DMS53 (cell line): ENCODE measurements around the gene ZDHHC3.

Experiments
- DNase-seq: peaks from one replicate; lab custom pipeline; 2025; lab: John Stamatoyannopoulos, UW

Gene ZDHHC3, protein sequence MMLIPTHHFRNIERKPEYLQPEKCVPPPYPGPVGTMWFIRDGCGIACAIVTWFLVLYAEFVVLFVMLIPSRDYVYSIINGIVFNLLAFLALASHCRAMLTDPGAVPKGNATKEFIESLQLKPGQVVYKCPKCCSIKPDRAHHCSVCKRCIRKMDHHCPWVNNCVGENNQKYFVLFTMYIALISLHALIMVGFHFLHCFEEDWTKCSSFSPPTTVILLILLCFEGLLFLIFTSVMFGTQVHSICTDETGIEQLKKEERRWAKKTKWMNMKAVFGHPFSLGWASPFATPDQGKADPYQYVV

DNA sequence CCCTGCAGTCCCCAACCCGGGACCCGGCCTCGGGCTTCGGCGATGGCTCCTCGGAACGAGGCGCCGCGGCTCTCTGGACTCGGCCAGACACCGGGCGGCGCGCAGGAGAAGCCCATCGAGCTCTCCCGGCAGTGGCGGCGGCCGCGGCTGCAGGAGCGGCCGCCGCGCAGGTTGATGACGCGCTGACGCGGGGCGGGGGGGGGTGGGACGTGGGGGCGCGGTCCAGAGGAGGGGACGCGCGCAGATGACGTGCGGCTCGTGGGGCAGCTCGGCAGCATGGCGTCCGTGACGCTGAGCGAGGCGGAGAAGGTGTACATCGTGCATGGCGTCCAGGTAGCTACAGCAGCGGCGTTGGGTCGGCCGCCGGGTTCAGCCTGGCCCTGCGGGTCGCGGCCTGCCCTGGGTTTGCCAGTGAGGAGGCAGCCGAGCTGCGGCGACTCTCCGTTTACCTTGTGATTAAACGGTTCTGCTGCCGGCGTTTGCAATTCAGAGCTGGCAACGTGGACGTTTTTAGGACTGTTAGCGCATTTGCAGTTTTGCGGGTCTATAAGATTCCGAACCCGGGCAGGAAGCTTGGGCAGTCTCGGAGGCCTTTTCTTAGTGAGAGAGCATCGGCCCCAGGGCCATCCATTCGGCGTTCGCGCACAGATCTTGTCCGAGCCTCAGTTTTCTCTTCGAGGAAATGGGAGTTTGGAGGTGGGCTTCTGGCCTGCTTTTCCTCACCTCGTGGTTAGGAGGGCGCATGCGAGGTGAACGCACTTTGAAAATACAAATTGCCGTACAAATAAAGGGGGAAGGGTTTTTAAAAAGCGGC is at the start of gene ZDHHC3, which contains the start of gene EXOSC7:
Gene ZDHHC3 (minus strand): TSS at position 173 of the 814 bp plus-strand sequence. CDS start 16,738 bp downstream, outside the sequence.
Gene EXOSC7 (plus strand): TSS at position 243 of the 814 bp plus-strand sequence. CDS start 34 bp downstream, at position 277.
- peak; percentile 82 for DNase-seq

DNA sequence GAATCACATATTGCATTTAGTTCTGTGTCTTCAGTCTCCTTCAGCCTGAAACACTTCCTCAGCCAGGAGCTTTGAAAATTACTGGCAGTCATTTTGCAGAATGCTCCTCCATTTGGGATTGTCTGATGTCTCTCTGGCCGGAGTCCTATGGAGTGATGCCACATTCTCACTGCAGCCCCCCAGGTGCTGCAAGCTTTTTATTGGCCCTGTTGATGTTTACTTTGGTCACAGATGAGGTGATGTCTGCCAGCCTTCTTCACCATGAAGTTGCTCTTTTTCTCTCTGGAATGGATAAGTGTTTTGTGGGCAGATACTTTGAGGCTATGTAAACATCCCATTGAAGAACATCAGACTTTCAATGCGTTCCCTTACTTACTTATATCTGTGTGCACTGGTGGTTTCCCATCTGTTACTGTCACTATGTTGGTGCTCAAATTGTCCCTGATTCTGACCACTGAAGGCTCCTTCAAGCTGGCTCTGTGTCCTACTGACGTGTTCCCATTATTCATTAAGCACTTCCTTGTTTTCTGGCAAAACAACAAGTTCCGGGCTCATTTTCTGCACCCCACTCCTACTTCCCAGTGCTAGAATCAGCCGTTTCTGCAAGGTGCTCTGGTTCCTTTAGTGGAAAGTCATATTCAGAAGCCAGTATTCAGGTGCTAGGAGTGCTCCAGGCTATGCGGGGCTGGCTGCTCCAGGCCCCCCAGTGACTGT is 48.7 kb upstream of the ZDHHC3 start:
- peak; percentile 25 for DNase-seq

DNA sequence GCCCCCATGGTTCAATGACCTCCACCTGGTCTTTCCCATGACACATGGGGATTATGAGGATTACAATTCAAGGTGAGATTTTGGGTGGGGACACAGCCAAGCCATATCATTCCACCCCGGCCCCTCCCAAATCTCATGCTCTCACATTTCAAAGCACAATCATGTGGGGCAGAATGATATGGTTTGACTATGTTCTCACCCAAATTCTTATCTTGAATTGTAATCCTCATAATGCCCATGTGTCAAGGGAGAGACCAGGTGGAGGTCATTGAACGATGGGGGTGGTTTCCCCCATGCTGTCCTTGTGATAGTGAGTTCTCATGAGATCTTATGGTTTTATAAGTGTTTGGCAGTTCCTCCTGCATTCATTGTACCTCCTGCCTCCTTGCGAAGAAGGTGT is 47.7 kb upstream of the ZDHHC3 start:
- no peak for DNase-seq

DNA sequence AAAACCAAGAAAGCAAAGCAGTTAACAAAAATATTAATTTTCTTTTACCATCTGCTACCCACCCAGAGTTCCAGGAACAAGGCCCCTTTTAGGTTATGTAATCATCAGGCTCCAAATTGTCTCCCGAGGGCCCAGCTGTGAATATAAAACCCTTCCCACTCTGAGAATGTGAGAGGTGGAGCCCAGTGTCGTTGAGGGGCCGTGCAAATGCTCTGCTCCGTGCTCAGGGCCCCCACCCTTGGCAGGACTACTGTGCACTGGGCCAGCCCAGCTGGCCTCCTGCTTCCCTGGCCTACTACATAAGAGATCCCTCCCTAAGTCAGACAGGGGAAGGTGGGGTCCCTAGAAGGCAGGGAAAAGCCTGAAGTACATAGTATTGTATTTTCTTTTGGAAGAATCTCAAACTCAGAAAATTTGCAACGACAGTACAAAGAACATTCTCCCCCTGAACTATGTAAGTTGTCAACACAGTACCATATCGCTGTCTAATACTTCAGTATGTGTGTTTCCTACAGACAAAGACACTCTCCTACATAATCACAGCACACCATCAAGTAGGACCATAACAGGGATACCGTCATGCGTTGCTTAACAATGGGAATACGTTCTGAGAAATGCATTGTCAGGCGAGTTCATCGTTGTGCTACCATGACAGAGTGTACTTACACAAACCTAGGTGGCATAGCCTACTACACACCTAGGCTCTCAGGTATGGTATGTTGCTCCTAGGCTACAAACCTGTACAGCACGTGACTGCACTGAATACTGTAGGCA is 45.7 kb upstream of the ZDHHC3 start:
- DNase-seq, result no peak

DNA sequence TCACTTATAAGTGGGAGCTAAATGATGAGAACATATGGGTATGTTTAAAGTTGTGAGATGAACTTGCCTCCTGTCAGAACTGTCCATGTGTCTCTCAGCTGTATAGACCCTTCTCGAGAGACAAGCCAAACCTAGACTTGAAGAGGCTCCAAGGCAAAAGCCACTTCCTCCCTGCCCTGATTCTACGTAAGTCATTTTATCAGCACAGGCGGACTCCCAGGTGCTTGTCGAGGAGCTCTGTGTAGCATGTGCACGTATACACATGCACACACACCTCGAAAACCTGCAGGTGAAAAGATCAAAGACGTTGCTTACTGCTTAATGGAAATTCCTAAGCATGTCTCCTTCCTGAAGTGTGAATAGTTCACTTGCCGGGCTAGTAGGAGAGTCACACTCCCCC is 44.6 kb upstream of the ZDHHC3 start:
- no peak for DNase-seq

DNA sequence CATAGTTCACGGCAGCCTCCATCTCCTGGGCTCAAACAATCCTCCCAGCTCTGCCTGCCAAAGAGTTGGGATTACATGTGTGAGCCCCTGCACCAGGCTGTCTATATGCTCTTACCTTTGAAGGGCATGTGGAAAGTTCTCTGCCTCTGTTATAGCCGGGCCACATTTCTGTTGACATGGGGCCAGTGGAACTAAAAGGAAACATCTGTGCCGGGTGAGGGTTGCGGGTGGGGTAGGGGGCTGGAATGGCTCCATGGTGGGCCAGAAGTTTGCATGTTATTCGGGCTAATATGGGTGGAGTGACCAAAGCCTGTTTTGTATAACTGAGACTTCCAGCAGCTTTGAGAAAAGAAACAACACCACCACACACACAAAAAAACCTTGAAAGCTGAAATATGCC is 41.8 kb upstream of the ZDHHC3 start:
- no peak for DNase-seq

DNA sequence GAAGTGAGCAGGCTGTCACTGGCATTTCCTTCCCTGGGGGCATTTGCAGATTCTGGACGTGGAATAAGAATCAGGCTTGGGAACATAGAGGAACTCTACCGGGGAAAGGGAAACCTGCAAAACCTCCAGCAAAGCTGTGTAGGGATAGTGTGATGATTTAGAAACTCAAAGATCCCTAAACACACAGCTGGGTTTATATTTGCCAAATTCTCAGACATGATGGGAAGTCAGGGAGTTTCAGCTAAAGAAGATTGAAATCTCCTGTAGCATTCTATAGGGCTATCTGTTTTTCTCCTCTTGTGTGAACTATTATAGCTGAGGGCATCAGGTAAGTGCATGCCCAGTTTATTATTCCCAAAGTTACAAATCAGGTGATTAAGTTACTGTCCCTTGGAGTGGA is 40.9 kb upstream of the ZDHHC3 start:
- DNase-seq, result no peak

DNA sequence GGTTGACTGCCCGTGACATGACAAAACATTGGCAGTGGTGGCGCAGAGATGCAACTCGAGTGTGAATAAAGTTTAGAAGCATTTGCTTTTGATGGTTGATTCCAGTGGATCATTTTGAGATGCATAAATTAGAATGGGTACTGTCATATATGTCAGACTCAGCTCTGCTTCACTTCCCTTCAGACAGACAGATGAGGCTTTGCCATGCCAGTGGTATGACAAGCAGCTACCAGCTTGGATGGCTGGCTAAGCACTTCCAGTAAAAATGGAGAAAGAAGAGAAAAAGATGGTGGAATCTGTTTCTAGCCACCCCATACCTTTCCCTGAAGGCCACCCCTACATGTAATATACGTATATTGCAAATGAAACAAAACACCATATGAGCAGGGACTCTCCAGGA is 36.6 kb upstream of the ZDHHC3 start:
- no peak for DNase-seq

DNA sequence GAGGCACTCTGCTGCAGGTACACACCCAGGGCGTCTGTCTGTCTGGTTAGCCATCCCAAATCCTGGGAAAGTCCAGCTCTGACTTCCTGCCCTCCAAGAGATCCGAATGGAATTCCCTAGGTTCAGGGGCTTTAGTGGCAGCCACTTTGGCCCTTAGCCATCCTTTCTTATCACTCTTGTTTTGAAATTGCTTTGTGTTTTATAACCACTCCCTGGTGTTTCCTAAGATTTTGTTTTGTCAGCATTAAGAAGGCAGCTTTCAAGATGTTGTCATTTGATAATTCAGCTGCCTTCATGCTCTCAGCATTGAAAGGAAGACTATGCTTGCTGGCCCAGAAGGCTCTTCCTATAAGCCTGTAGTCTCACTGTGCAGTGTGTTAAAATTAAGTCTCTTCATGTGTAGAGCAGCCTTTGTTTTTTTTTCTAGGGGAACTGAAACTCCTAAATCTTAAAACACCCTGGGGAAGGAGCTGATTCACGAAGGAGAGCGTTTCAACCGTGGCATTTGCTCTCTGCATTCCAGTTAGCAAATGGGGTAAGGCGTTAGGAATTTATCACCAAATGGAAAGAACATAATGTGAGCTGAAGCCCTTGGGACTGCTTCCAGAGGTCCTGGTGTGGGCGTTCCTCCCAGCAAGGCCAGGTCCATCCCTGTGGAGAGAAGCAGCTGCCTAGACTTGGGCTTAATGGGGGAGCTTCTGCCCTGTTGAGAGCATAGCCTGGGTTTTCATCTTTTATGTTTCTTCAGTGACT is 36.0 kb upstream of the ZDHHC3 start:
- DNase-seq, result no peak

DNA sequence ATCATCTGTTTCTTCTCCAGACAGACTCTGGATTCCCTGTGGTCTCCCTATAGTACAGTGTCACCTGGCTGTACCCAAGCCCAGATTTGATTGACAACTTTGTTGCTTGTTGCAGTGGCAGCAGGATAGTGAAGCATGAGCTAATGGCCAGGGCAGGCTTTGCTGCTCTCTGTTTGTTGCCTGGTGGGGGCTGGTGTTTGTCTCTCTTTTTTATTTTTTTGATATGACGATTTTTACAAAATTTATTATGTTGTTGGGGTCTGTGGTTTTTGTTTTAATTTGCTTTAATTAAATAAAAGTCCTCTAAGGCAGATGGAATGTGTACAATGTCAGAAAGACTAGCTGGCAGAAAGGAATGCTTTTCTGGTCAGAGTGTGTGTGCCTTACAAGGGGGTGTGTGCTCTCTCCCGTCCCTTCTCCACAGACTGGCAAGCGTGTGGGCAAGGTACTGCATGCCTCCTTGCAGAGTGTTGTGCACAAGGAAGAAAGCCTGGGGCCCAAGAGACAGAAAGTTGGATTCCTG is 34.9 kb upstream of the ZDHHC3 start:
- no peak for DNase-seq

DNA sequence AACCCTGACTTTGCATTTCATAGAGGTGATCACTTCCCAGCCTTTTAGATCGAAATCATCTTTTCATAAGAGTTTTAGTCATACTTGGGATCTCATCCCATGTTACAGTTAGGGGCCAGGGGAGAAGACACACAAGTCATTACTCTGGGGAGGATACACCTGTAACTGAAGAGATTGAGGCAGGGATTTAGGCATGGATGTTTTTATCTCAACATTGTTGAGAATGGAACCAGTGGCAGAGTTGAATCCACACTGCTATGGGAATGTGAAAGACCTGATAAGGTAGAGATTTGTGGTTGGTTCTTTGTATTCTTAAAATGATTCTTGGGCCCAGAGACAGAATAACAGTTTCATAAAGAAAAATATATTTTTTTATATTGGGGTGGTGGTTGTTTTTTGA is 33.9 kb upstream of the ZDHHC3 start:
- no peak for DNase-seq

DNA sequence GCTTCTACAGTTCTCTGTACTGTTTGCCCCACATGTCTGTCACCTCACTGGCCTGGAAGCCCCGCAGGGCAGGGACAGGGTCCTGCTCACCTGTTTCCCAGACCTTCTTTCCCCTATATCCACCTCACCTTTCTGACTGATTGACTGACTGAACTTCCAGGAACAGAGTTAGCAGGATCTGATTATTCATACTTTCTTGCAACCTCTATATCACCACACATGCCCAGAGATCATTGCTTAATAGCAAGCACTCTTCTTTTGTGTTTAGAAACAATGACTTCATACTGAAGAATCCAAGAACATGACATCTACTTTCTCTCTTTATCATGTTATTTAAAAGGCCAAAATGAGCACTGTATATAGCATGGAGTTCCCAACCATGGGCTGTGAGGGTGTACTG is 32.1 kb upstream of the ZDHHC3 start:
- no peak for DNase-seq

DNA sequence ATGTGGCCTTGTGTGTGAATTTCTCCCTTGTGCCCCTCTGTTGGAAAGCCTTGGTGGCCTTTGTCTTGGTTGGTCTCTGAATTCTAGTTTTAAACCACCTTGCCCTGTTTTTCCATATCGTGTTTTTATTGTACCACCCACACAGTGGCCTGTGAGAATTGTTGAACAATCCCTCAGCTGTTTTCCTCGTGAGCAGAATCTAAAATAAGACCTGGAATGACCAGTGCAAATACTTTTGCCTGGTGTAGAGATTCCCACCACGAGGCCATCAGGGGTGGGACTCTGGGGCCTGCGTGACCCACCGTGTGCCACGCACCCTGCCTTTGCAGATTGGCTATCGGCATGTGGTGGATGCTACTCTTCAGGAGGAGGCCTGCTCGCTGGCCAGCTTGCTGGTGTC is 31.1 kb upstream of the ZDHHC3 start:
- DNase-seq, result no peak

DNA sequence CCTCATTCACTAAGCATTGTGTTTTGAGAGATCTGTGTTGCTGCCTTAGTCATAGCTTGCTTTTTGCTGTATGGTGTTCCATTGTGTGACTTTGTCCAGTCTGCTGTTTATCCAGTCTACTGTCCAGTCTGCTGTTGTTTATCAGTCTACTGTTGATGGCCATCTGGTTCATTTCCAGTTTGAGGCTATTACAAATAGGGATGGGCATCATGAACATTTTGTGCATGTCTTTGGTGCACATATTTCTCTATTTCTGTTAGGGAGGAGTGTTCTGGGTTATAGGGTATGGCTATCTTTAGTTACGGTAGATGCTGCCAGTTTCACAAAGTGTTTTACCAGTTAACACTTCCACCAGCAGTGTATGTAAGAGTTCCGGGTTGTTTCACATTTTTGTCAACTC is 27.9 kb upstream of the ZDHHC3 start:
- DNase-seq, result no peak

DNA sequence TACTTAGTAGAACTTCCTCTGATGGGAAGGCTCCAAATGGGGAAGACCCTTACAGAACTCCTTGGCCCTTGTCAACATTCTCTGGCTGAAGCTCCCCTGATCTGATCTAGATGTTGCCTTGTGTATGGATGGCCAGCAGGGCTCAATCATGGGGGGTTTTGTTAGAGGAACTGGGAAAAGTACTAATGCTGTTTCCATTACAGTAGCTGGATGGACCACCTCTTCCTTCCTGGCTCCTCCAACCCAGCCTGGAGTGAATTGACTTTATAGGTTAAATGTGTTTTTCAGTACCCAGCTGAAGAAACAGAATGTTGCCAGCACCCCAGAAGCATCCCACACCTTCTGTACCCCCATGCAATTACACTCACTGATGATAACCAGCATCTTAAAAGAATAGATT is 27.4 kb upstream of the ZDHHC3 start:
- no peak for DNase-seq

DNA sequence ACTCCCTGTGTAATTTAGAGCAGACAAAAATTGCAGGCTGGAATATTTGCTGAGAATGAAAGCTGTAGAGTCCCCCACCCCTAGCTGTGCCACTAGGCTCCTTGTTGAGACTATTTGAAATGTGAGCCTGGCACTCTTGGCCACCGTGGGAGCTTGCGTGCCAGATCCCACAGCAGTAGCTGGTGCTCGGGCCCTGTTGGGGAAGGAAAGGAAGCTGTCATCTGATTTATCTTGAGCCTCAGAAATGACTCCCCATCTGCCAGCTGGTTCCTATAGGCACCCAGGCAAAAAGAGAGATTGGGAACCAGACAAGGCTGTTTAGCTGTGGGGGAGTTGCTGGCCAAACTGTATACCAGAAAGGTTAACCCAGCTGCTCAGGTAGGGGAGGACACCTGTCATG is 26.7 kb upstream of the ZDHHC3 start:
- DNase-seq, result no peak

DNA sequence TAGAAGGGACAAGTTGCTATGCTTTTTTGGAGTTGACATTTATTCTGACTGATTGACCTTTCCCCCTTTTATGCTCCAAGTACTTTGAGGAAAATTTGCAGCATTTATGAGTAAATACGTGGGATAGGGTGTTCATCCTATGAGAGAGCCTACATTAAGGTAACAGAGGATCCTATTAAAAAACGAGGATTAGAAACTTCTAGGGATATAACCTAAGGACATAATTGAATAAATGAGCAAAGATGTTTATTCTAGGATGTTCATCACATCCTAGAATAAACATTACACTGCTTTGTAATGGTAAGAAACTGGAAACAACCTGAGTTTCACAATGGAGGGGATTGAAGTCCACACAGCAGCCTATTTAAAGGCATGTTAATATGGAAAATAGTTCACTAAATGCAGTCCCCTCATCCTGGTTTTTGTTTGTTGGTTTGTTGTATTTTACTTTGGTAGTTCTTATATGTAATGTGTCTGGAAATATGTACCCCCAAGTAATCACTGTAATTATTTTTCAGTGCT is 26.2 kb upstream of the ZDHHC3 start:
- no peak for DNase-seq

DNA sequence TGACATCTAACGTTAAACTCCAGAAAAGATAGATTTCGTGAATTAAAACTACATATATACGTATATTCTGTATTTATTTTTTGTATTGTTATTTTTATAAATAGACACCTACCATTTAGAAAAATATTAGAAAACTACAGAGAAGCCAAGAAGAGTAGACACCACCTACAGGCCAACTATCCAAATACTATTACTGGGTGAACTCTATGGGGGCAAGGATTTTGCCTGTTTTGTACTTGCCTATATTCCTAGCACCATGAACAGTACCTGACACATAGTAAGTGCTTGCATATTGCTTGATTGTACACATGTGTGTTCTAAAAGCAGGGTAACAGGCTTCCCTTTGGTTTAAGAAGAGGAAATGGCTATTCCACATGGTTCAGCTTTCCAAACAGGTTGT is 25.8 kb upstream of the ZDHHC3 start:
- no peak for DNase-seq

DNA sequence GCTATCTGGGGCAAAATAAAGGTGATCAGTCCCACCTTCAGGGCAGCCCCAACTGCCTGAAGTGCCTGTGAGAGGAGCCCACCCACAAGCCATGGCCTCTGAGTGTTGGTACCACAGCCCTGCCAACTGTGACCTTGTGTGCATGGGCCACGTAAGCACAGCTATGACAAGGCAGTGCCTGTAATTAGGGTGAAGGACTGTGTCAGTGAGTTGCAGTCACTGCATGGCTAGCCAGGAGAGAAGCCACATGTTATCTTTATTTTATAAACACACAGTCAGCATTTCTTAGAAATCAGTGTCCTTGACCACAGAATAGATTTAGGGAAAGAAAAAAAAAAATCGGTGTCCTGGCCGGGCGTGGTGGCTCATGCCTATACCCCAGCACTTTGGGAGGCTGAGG is 24.8 kb upstream of the ZDHHC3 start:
- DNase-seq, result no peak

DNA sequence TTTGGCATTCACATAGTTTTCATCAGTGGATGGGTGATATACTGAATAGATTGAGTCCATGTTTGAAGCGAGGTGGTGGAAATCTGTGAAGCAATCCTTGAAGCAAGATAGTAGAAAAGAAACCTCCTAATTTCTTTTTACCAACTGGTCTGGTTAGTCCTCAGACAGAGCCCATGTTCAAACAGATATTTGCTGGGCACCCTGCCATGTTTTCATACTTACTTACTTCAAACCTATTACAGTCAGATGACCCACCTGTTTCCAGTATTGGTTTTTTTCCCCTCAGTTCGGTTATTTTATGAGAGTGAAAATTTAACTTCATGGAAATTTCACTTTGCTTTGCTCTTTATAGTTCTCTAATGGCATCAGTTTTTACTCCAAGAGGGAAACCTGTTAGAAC is 23.8 kb upstream of the ZDHHC3 start:
- DNase-seq, result no peak

DNA sequence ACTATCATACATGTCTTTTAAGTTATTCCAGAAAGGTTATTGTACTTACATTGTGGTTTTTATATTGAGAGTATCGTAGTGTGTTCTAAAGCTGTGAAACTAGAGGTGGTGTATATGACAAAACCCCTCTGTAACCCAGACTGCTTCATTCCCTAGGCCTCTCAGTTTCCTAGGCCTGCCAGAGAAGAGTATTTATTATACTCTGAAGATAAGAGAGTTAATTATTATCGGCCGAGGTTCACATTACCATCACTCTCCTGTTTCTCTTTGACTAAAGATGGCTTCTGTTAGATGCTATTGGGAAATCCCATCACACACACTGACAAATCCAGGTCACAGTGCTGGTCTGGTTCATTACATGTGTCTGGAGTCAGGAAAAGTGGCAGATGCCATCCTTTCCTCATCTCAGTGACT is 20.6 kb upstream of the ZDHHC3 start:
- DNase-seq, result no peak
